GM21528 (cell line): Measurements from ENCODE around the gene CCDC3.

ENCODE experiments used
- ATAC-seq: cut with Tn5 transposase; IDR thresholded peaks from one replicate; pipeline ENCODE4 v1.9.1; 2021; ENCODE audit warnings: mild to moderate bottlenecking, moderate library complexity; ENCODE audit not compliant: unreplicated experiment, low FRiP score

The CCDC3 gene

DNA sequence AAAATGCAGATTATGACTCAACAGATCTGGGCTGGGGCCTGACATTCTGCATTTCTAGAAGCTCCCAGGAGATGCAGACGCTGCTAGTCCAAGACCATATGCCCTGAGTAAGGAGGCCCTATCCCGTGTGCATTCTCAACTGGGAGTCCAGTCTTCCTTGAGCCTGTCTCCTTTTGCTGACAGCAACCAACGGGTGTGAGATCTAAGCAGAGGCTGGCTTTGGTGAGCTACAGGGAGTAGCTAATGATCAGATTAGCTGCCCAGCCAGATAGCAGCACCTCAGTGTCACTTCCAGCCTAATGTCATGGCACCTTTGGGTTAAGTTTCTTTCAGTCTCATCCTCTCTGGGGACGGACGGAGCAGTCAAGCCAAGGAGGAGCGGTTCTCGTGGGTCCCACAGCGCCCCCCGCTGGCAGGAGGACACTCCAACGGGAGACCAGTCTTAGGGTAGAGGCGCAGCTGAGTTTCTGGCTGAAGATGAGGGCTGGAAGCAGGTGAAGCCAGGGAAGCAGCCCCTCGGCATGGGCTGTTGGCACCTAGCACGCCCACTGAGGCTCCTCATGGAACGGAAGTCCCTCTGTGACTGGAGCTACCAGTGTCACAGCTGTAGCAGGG, 154.0 kb downstream of the CCDC3 start:
- ATAC-seq, result no peak

DNA sequence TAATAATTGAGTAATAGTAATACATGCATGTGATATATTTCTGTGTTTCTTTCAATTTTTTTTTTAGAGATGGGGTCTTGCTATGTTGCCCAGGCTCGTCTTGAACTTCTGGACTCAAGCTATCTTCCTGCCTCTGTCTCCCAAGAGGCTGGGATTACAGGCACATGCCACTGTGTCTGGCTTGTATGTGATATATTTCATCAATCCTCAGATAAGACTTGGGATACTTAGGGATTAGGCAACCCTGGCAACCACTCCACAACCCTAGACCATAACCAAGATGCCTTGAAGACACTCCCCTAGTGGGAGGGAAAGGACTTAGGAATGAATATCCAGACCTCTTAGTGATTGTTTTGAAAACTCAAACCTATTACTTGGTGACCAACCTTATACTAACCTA, 154.8 kb downstream of the CCDC3 start:
- ATAC-seq, result no peak
